ENCODE results near the gene EBNA1BP2.
"Not testable (repeated sequence)": the region's sequence is repeated elsewhere in the genome, so short reads cannot be mapped to it uniquely, and the experiment has no call there.

The EBNA1BP2 gene

GRCh38 chr1:43171312-43171875, 696 bp downstream of the EBNA1BP2 start:
- no peak for DNase-seq

- no peak for DNase-seq
Measured at GRCh38 chr1:43165765-43166164, 6.3 kb downstream of the EBNA1BP2 start.

GRCh38 chr1:43165162-43165561, 6.9 kb downstream of the EBNA1BP2 start:
- no peak for DNase-seq

- no peak for DNase-seq
Measured at GRCh38 chr1:43156026-43156425, 16.1 kb downstream of the EBNA1BP2 start.

GRCh38 chr1:43153443-43153842, 18.6 kb downstream of the EBNA1BP2 start:
- no peak for DNase-seq

- DNase-seq, result no peak
Measured at GRCh38 chr1:43152866-43153265, 19.2 kb downstream of the EBNA1BP2 start.

- no peak for DNase-seq
Measured at GRCh38 chr1:43149889-43150288, 22.2 kb downstream of the EBNA1BP2 start.

- DNase-seq, result peak; percentile 73
Measured at GRCh38 chr1:43147625-43148327, 24.3 kb downstream of the EBNA1BP2 start.

- DNase-seq, result no peak
Measured at GRCh38 chr1:43144237-43144636, 27.9 kb downstream of the EBNA1BP2 start.

- DNase-seq, result peak; percentile 57
Measured at GRCh38 chr1:43143441-43143888, 28.6 kb downstream of the EBNA1BP2 start.

GRCh38 chr1:43140583-43140982, 31.5 kb downstream of the EBNA1BP2 start:
- no peak for DNase-seq

GRCh38 chr1:43140010-43140409, 32.1 kb downstream of the EBNA1BP2 start:
- DNase-seq, result no peak

GRCh38 chr1:43139295-43139694, 32.8 kb downstream of the EBNA1BP2 start:
- not testable (repeated sequence) for DNase-seq

- no peak for DNase-seq
Measured at GRCh38 chr1:43137445-43138052, 34.5 kb downstream of the EBNA1BP2 start.

GRCh38 chr1:43135857-43136781, 36.0 kb downstream of the EBNA1BP2 start:
- DNase-seq, result no peak

- no peak for DNase-seq
Measured at GRCh38 chr1:43134640-43135039, 37.5 kb downstream of the EBNA1BP2 start.

GRCh38 chr1:43134068-43134467, 38.0 kb downstream of the EBNA1BP2 start:
- DNase-seq, result no peak

GRCh38 chr1:43129426-43129825, 42.7 kb downstream of the EBNA1BP2 start:
- no peak for DNase-seq

- no peak for DNase-seq
Measured at GRCh38 chr1:43128816-43129215, 43.3 kb downstream of the EBNA1BP2 start.

GRCh38 chr1:43123031-43123430, 49.1 kb downstream of the EBNA1BP2 start:
- no peak for DNase-seq

- DNase-seq, result no peak
Measured at GRCh38 chr1:43121256-43121900, 50.7 kb downstream of the EBNA1BP2 start.

- not testable (repeated sequence) for DNase-seq
Measured at GRCh38 chr1:43119928-43120586, 52.0 kb downstream of the EBNA1BP2 start.

Data from activated CD8-positive, alpha-beta memory T cell treated with anti-CD3 and anti-CD28 coated beads, Interleukin-2, amount 50 U/mL, for 48 hours (primary cell).